Activated T-helper 2 cell treated with anti-CD3 and anti-CD28 coated beads, Interferon-gamma antibody, Interleukin-2, Interleukin-4, amounts not matched to agents 10 μg/mL and 5 μg/mL and 100 μg/mL, durations not matched to agents 14 hours and 24 hours and 36 hours (primary cell): ENCODE results near the gene TRIM9. TPM values are rescaled to one million over a fixed set of nuclear protein-coding genes. Genes with fewer than 3 reads are reported as not detected.
"Not testable (repeated sequence)": the region's sequence is repeated elsewhere in the genome, so short reads cannot be mapped to it uniquely, and the experiment has no call there.

Source experiments
- DNase-seq: peaks from one replicate; pipeline ENCODE4 v3.0.0; 2021; ENCODE audit warnings: low spot score
- H3K27ac Mint-ChIP-seq: one replicate; pipeline ENCODE4 v1.8.0; 2021; ENCODE audit warnings: mixed read lengths
- H3K27me3 Mint-ChIP-seq: one replicate; pipeline ENCODE4 v1.8.0; 2021; ENCODE audit warnings: low read depth, mixed read lengths
- H3K36me3 Mint-ChIP-seq: one replicate; pipeline ENCODE4 v1.8.0; 2021; ENCODE audit warnings: low read depth, mixed read lengths
- H3K4me1 Mint-ChIP-seq: one replicate; pipeline ENCODE4 v1.8.0; 2021; ENCODE audit warnings: low read depth, mixed read lengths
- H3K4me3 Mint-ChIP-seq: one replicate; pipeline ENCODE4 v1.8.0; 2021; ENCODE audit warnings: low read depth, mild to moderate bottlenecking, moderate library complexity, mixed read lengths
- H3K9me3 Mint-ChIP-seq: one replicate; pipeline ENCODE4 v1.8.0; 2021; ENCODE audit warnings: mixed read lengths
- intact Hi-C: fragments of 100-400 bp; cut with micrococcal nuclease; formaldehyde crosslinking; loops from one replicate; pipeline ENCODE4 v1.15.1; 2023
- total RNA-seq: library from RNA; stranded (reverse); gene quantifications from 2 replicates; pipeline ENCODE4 v1.2.3, GENCODE V29; 2022

The TRIM9 gene
- total RNA-seq, 1 donor from 2014 or later, result 0.46 TPM

DNA sequence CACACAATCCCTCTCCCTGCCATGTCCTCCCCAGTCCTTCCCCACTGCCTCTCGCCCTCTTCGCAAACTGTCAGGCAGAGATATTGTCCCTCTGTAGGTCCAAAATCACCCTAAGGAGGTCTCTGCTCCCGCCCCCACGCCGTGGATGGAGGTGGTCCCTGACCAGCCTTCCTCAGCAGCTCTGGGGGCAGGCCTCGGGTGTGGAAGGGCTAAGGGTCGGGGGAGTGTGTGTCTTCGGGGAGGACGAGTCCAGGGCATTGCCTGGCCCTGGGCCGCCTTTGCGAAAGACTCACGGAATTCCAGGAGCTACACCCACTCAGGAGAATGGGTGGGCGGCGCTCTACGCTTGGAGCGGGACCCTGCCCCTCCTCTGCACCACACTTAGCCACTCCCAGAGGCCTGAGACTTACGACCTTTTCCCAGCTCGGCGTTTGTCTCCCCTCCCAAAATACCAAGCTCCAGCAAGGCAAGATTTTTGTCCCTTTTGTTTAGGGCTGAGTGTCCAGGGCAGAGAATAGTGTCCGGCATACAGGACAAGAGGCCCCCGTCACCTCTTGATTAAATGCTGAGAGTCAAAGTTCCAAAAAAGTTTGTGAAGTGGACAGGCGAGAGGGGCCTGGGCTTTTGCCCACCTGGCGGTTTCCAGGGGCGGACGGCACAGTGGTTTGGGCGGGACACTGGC lies 151.5 kb downstream of the TRIM9 start:
- Mint-ChIP-seq H3K27me3 (peaks cover 35% of the 10 kb centered on the region), H3K4me1 (peaks cover 9% of the 10 kb centered on the region), H3K27ac (no peak overlapping the region), H3K9me3 (no peaks in the 10 kb centered on the region), H3K4me3 (peak overlapping the region; percentile 63), H3K36me3 (no peaks in the 10 kb centered on the region)
- intact Hi-C loops, result no loop called here
- DNase-seq, result no peak

DNA sequence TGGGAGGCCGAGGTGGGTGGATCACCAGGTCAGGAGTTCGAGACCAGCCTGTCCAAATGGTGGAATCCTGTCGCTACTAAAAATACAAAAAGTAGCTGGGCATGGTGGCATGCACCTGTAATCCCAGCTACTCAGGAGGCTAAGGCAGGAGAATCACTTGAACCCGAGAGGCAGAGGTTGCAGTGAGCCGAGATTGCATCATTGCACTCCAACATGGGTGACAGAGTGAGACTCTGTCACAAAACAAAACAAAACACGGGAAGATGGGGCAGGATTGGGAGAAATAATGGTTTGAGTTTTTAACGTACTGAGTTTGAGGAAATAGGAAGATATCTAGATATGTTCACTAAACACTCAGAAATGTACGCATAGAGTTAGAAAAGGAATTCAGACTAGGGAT lies 153.3 kb downstream of the TRIM9 start:
- H3K9me3 Mint-ChIP-seq, H3K36me3 Mint-ChIP-seq, DNase-seq, H3K4me3 Mint-ChIP-seq, H3K27ac Mint-ChIP-seq, intact Hi-C loops, H3K4me1 Mint-ChIP-seq: not testable (repeated sequence)
- H3K27me3 Mint-ChIP-seq, result peaks cover 35% of the 10 kb centered on the region

DNA sequence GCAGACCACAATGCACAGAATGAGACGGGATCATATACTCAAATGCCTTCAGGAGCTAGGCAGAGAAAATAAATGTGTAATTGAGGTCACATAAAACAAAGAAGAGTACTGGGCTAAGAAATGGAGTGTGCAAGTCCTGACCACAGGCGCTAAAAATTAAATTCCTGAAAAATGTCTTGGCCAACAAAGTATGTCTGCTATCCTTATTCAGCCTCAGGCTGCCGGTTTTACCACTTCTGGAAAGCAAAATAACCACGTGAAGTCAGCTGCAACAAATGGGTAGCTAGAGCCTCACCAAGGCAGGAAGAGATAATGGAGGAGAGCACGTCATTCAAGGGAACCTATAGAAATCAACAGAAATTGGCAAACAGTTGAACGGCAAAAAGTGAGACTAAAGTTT lies 153.8 kb downstream of the TRIM9 start:
- no peak for DNase-seq
- Mint-ChIP-seq H3K36me3 (no peaks in the 10 kb centered on the region), H3K27ac (no peak overlapping the region), H3K27me3 (peaks cover 35% of the 10 kb centered on the region), H3K4me3 (no peak overlapping the region), H3K4me1 (peaks cover 9% of the 10 kb centered on the region), H3K9me3 (no peaks in the 10 kb centered on the region)
- intact Hi-C loops, result no loop called here

DNA sequence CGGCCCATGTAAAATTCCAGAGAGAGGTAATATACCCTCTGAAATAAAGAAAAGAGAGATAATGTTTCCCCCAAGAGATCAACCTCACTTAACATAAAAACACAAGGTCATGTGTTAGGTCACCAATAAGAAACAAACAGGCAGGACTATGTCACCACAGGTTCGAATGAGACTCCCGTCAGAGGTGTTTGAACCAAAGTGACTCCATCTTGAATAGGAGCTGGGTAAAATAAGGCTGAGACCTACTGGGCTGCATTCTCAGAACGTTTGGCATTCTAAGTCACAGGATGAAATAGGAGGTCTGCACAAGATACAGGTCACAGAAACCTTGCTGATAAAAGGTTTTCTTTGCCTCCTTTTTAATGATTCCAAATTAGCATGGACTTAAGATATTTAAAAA lies 157.1 kb downstream of the TRIM9 start:
- no peaks in the 10 kb centered on the region for H3K36me3 Mint-ChIP-seq
- H3K27me3 Mint-ChIP-seq, result peaks cover 26% of the 10 kb centered on the region
- H3K4me3 Mint-ChIP-seq, result no peak overlapping the region
- intact Hi-C loops, result no loop called here
- H3K4me1 Mint-ChIP-seq, result no peaks in the 10 kb centered on the region
- no peak overlapping the region for H3K27ac Mint-ChIP-seq
- no peak for DNase-seq
- no peaks in the 10 kb centered on the region for H3K9me3 Mint-ChIP-seq

DNA sequence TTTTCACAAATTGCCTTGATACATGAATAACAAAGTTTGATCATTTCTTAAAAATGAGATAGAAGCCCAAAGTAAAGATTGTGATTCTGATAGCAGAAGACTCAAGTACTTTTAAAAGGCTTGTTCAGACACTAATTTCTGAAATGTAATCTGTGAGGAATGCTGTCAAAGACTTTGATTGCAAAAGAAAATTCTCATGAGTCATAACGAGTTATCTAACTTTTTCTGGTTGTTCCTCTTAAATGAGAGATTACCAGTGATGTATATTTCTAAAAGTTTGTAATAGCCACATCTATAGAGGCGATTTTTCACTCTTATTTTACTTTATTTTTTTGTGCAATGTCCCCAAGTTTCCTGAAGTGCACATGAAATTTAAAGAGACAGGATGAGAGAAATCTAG lies 157.6 kb downstream of the TRIM9 start:
- no peaks in the 10 kb centered on the region for H3K36me3 Mint-ChIP-seq
- H3K27ac Mint-ChIP-seq, result no peak overlapping the region
- H3K27me3 Mint-ChIP-seq, result peaks cover 21% of the 10 kb centered on the region
- H3K4me3 Mint-ChIP-seq, result no peak overlapping the region
- intact Hi-C loops, result no loop called here
- H3K9me3 Mint-ChIP-seq, result no peaks in the 10 kb centered on the region
- H3K4me1 Mint-ChIP-seq, result no peaks in the 10 kb centered on the region
- DNase-seq, result no peak

DNA sequence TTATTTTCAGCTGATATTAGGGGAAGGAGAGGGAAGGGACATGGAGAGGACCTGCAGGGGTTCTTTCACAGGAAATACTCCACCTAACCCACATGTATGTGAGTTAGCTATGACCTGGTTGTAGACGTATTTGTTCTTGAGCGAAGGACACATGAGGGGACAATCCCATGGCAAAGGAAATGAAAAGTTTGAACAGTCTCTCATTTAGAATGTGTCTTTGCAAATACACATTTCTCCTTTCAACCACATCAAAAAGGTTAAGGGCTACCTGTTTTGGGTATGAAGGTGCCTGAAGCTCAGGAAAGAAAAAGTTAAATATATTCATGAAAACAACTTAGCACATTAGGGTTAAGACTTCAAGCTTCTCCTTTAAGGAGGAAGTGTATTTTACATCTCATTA lies 158.0 kb downstream of the TRIM9 start:
- no peak for DNase-seq
- Mint-ChIP-seq H3K36me3 (no peaks in the 10 kb centered on the region), H3K4me1 (no peaks in the 10 kb centered on the region), H3K4me3 (no peak overlapping the region), H3K9me3 (no peaks in the 10 kb centered on the region), H3K27me3 (peaks cover 18% of the 10 kb centered on the region), H3K27ac (no peak overlapping the region)
- intact Hi-C loops, result no loop called here

DNA sequence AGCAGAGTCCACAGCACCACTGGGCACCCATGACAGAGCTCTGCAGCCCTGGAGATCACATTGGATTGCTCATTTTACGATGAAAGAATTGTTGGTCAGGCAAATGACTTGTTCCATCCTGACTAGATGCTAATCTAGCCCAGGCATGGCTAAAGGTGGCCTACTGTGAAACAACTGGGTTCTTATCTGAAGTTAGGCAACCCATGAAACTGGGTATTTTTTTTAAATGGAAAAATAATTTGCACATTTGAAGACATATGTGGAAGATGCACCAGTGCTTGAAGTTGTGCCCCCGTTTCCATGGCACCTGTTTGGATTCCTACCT lies 158.9 kb downstream of the TRIM9 start:
- Mint-ChIP-seq H3K27me3 (peaks cover 13% of the 10 kb centered on the region), H3K27ac (no peak overlapping the region), H3K4me1 (no peaks in the 10 kb centered on the region), H3K4me3 (no peak overlapping the region), H3K9me3 (no peaks in the 10 kb centered on the region), H3K36me3 (no peaks in the 10 kb centered on the region)
- intact Hi-C loops, result no loop called here
- no peak for DNase-seq

DNA sequence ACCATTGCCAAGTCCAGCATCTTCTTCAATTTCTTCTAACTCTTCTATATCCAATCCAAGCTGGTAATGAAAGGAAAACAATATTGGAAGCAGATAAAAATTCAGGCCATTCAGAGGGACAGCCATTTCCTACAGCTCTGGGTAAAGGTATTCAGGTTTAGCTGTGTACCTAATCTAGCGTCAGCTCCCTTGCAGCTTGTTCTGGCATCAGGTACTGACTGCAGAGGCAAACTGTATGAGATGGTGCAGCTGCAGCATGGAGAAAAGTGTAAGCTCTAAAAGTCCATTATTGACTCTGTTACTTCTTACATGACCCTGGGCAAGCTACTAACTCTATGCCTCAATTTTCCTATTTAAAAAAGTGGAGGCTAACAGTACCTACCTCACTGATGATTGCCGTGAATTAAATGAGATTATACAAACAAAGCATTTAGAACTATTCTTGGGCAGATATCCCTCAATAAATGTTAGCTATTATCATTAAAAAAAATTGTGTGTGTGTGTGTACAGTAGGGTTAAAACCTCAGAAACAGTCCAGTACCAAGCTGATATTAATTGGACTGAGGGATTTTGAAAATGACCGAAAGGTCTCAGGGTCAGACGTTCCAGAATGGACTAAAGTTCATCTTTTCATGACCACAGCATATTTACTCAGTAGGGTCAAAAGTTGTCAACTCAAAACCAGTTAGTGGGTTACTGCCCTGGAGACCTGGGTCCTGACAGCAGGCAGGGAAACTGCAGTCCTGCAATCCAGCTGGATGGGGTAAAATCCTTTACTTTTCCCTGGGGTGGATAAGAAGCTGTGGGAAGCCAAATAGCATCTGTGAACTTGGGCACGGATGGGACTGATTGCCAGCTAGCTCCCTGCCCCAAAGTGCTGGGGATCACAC lies 159.5 kb downstream of the TRIM9 start:
- Mint-ChIP-seq H3K36me3 (no peaks in the 10 kb centered on the region), H3K4me1 (no peaks in the 10 kb centered on the region), H3K9me3 (no peaks in the 10 kb centered on the region), H3K4me3 (no peak overlapping the region), H3K27ac (no peak overlapping the region), H3K27me3 (peaks cover 11% of the 10 kb centered on the region)
- intact Hi-C loops, result no loop called here
- no peak for DNase-seq

DNA sequence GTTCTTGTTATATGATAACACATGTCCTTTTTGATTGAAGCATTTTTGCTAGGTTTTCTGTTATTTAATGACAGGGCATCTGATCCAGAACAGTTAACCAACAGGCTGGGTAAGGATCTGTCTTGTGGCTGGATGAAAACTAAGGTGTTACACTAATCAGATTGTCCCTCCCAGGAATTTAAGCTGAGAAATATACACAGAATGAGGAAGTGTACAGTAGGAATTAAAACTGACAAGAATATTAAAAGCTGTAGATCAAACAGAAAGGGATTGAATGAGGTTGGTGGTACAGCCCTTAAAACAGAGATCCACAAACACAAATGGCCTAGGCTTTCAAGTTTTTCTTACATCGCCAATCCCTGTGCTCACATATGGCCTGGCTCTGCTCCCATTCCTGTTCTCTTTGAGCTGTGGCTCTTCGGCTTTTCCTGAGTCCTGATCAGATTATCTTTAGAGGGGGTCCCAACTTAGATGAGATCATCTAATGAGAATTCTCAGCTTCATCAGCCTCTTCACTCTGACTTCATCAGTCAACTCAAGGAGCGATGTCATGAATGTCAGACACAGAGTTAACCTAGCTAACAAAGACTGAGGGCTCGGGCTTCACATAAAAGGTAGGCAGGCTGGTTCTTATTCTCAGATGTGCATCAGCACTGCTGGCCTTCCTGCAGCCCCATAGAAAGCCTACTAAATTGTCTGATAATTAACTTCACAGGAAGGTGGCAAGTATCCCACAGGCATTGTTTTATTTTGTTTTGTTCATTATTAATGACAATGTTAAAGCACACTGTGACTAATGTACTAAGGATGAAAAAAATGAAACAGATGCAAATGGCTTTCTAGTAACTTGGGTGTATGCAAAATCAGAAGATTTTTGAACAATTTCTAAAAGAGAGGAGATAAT lies 162.1 kb downstream of the TRIM9 start:
- no peak overlapping the region for H3K27ac Mint-ChIP-seq
- H3K9me3 Mint-ChIP-seq, result no peaks in the 10 kb centered on the region
- H3K4me1 Mint-ChIP-seq, result peaks cover 1% of the 10 kb centered on the region
- no peak overlapping the region for H3K4me3 Mint-ChIP-seq
- no peaks in the 10 kb centered on the region for H3K36me3 Mint-ChIP-seq
- no peak for DNase-seq
- H3K27me3 Mint-ChIP-seq, result peaks cover 13% of the 10 kb centered on the region
- intact Hi-C loops, result no loop called here

DNA sequence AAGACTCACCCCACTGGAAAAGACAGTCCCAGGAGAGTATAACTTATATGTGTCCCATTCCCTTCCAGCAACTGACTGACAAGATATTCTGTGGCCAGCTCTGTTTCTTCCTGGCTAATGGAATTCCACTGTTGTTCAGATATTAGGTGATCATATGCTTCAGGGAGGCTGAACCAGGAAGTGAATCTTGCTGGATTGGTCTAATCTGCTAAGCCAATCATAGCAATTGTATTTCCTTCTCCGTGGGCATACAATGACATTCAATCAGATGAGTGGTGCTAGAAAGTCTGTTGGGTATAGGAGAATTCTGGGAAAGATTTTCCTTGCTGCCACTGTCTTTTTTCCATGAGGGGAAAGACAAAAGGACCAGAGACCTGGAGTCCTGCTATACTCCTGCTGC lies 162.7 kb downstream of the TRIM9 start:
- Mint-ChIP-seq H3K9me3 (no peaks in the 10 kb centered on the region), H3K4me1 (peaks cover 1% of the 10 kb centered on the region), H3K36me3 (no peaks in the 10 kb centered on the region), H3K4me3 (no peak overlapping the region), H3K27me3 (peaks cover 13% of the 10 kb centered on the region), H3K27ac (no peak overlapping the region)
- DNase-seq, result no peak
- intact Hi-C loops, result no loop called here

DNA sequence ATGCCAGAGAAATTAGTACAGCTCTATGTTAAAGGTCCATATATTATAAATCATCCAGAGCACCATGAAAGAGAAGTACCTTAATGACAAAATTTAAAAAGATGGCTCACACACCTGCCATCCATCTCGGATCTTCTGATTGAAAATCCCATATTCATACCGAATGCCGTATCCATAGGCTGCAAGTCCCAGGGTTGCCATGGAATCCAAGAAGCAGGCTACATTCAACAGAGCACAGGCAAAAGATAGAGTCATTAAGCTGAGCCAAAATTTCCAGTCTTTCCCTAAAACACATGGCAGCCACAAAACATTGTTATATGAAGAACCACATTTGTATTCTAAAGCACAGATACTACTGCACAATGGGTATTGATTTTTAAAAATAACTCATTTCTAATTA lies 163.3 kb downstream of the TRIM9 start:
- H3K36me3 Mint-ChIP-seq, result no peaks in the 10 kb centered on the region
- no peak overlapping the region for H3K4me3 Mint-ChIP-seq
- no peak overlapping the region for H3K27ac Mint-ChIP-seq
- H3K4me1 Mint-ChIP-seq, result peaks cover 1% of the 10 kb centered on the region
- intact Hi-C loops, result no loop called here
- peaks cover 13% of the 10 kb centered on the region for H3K27me3 Mint-ChIP-seq
- DNase-seq, result no peak
- H3K9me3 Mint-ChIP-seq, result no peaks in the 10 kb centered on the region

DNA sequence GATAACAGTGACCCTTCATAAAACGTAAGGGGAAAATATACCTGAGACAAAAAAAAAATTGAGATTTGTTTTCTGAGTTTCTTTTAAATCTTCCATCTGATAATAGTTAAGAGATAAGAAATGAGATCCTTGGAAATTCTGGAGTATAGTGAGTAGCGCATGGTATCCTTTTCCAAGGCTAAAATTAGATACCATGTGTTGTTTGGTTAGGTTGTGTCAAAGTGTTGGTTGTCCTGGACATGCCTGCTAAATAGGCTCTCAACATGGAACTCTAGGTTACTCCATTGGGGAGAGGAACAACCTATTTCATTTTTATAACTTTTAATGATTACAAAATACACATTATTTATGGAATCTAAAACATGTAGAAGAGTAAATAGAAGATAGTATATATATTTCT lies 165.4 kb downstream of the TRIM9 start:
- no peak overlapping the region for H3K27ac Mint-ChIP-seq
- intact Hi-C loops, result no loop called here
- H3K9me3 Mint-ChIP-seq, result no peaks in the 10 kb centered on the region
- peaks cover 9% of the 10 kb centered on the region for H3K27me3 Mint-ChIP-seq
- DNase-seq, result no peak
- peaks cover 1% of the 10 kb centered on the region for H3K4me1 Mint-ChIP-seq
- H3K36me3 Mint-ChIP-seq, result no peaks in the 10 kb centered on the region
- no peak overlapping the region for H3K4me3 Mint-ChIP-seq
